ENCODE results near the gene TST. TPM values are rescaled to one million over a fixed set of nuclear protein-coding genes. Genes with fewer than 3 reads are reported as not detected.

The TST gene
- total and polyA plus RNA-seq, 2 of the 8 experiments (the other 6 are each of a cell fraction or from before 2014, with no cell fraction given), result 22.6 to 61.6 TPM

DNA sequence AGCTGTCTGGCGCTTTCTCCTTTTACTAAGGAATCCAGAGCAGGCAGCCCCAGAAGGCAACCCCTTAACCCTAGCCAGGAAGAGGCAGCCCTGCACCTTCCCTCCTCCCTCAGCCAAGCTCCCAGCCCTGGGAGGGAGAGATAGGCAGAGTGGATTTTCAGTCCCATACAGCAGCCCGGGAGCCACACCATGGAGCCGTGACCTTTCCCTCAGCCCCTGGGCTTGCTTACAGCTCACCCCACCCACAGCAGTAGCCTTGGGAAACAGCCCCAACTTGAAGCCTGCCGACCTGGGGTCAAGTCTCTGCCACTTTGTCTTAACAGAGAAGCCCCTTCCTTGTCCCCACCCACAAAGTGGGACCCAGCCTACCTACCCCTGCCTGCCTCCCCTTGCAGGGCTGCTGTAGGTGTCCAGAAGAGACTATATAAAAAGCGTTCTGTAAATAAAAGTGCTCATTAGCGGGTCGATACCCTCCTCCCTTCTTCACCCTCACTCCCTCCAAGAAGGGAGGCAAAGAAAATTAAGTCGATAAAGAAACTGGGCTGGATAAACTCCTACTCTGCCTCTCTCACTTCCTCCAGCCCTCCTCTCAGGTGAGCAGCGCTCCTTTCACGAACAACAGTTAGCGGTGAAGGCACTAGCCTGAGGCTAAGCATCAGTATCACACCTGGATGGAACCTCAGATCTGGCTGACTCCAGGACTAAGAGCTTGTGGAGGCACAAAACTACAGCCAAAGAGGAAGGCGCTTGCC lies 4.2 kb downstream of the TST start:
- Histone ChIP-seq H2BK12ac (ENCODE audit: low read depth, low read length) (no peak overlapping the region), H3K36me3 (ENCODE audit: control insufficient read depth in 2 of 4, insufficient read depth in 4 of 4, low read length in 3 of 4) (peaks cover 0 to 13% (median 1%) of the 10 kb centered on the region in 4 experiments; a peak in 2 of 8 replicates)
- TF ChIP-seq SIN3A (conservative IDR thresholded peaks at IDR 0.05 in 1 of 2, IDR thresholded peaks at IDR 0.05 in 1 of 2; ENCODE audit: low read depth in 1 of 2, low read length in 2 of 2) (no peak), ASH2L (IDR thresholded peaks at IDR 0.05; ENCODE audit: low read length) (no peak), NANOG (IDR thresholded peaks at IDR 0.05; ENCODE audit: insufficient read depth, low read depth, low read length, poor library complexity, severe bottlenecking) (no peak), CBX8 (IDR thresholded peaks at IDR 0.05; ENCODE audit: borderline replicate concordance, low read depth, low read length) (no peak), RAD21 (IDR thresholded peaks at IDR 0.05 in 1 of 2, conservative IDR thresholded peaks at IDR 0.05 in 1 of 2; ENCODE audit: low read depth in 2 of 2, low read length in 2 of 2) (no peak), RNF2 (IDR thresholded peaks at IDR 0.05; ENCODE audit: borderline replicate concordance, low read depth, low read length, missing control alignments, poor library complexity, severe bottlenecking) (no peak), SUZ12 (IDR thresholded peaks at IDR 0.05; ENCODE audit: low read length) (no peak), NRF1 (IDR thresholded peaks at IDR 0.05; ENCODE audit: low read depth, low read length) (no peak), KDM5A (IDR thresholded peaks at IDR 0.05; ENCODE audit: low read length) (no peak)
- TF ChIP-seq, protein P1, sequence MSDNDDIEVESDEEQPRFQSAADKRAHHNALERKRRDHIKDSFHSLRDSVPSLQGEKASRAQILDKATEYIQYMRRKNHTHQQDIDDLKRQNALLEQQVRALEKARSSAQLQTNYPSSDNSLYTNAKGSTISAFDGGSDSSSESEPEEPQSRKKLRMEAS (IDR thresholded peaks at IDR 0.05), result no peak

More for the DNA sequence above, 4.2 kb downstream of the TST start:
- Histone ChIP-seq H3K27ac (ENCODE audit: low read depth, low read length) (no peak overlapping the region), H2BK5ac (ENCODE audit: low read depth, low read length) (no peak overlapping the region), H4K20me1 (replicated peaks in 1 of 2; ENCODE audit: control insufficient read depth in 1 of 2, insufficient read depth in 2 of 2, low read length in 2 of 2) (peaks cover 6 to 27% of the 10 kb centered on the region in 2 experiments), H3K4ac (replicated peaks; ENCODE audit: insufficient read length, low read depth, low read length) (no peak overlapping the region), H3K4me2 (ENCODE audit: insufficient read depth in 1 of 2, low read depth in 2 of 2, low read length in 2 of 2) (no peak overlapping the region), H3K23ac (ENCODE audit: insufficient read length) (no peak overlapping the region), H3K4me1 (replicated peaks in 1 of 4; ENCODE audit: control insufficient read depth in 3 of 4, insufficient read depth in 4 of 4, low read length in 3 of 4) (peaks cover 0 to 17% (median 6%) of the 10 kb centered on the region in 4 experiments; a peak in 6 of 7 replicates), H3K23me2 (ENCODE audit: low read depth, low read length) (peaks cover 9% of the 10 kb centered on the region), H2BK15ac (ENCODE audit: low read length) (no peak overlapping the region), H4K8ac (ENCODE audit: extremely low read depth, insufficient read depth, low read length) (peak overlapping the region; percentile 48), H3K4me3 (ENCODE audit: extremely low read depth in 1 of 4, insufficient read depth in 2 of 4, low read depth in 3 of 4, low read length in 4 of 4) (no peak overlapping the region), H3K79me1 (ENCODE audit: low read depth, low read length) (no peaks in the 10 kb centered on the region; the same call in 1 of the 2 replicates), H3K56ac (replicated peaks; ENCODE audit: insufficient read length, low read depth, low read length) (no peak overlapping the region), H2AK5ac (ENCODE audit: low read depth, low read length) (no peak overlapping the region), H3K14ac (ENCODE audit: insufficient read length) (no peak overlapping the region), H2AFZ (ENCODE audit: low read length) (no peak overlapping the region), H3K18ac (ENCODE audit: extremely low read depth, low read length) (no peak overlapping the region; the same call in 1 of the 2 replicates), H3K9ac (replicated peaks in 1 of 4; ENCODE audit: extremely low read depth in 1 of 4, low read depth in 3 of 4, low read length in 3 of 4) (no peak overlapping the region), H3K9me3 (ENCODE audit: insufficient read depth in 2 of 2, low read depth in 1 of 2, low read length in 1 of 2) (no peaks in the 10 kb centered on the region), H2BK120ac (replicated peaks; ENCODE audit: low read depth, low read length) (no peak overlapping the region), H4K91ac (replicated peaks; ENCODE audit: insufficient read length, low read length) (no peak overlapping the region), H3K79me2 (ENCODE audit: control insufficient read depth in 1 of 2, insufficient read depth in 2 of 2, low read length in 2 of 2) (peaks cover 0 to 10% of the 10 kb centered on the region in 2 experiments; a peak in 2 of 4 replicates), H4K5ac (ENCODE audit: insufficient read length, low read depth, low read length) (no peak overlapping the region), H3K27me3 (replicated peaks in 1 of 4; ENCODE audit: control insufficient read depth in 3 of 4, extremely low read depth in 1 of 4, insufficient read depth in 3 of 4, low read length in 3 of 4) (no peaks in the 10 kb centered on the region), H2BK20ac (ENCODE audit: low read length) (no peak overlapping the region)
- CTCF ChIA-PET (ENCODE audit: partially characterized antibody), result interaction anchor here (0.9 to 1.8 kb wide), 9 partner anchors 15 to 50 kb away, joined by 3 to 5 read pairs (median 3); no protein-coding TSS in a partner anchor
- POLR2A ChIA-PET (ENCODE audit: partially characterized antibody), result interaction anchor here (0.8 to 1.6 kb wide), 7 partner anchors 9 to 44 kb away, joined by 3 to 5 read pairs (median 3); no protein-coding TSS in a partner anchor
- DNase-seq (ENCODE audit: low read depth in 1 of 2, low spot score in 2 of 2), result no peak
- no peak for FAIRE-seq
- WGBS, 2 experiments (ENCODE audit: extremely low coverage in 1 of 2, insufficient coverage in 1 of 2, insufficient read length in 1 of 2, insufficient replicate concordance in 2 of 2, low coverage in 1 of 2, low lambda C conversion rate in 2 of 2, missing lambda C conversion rate in 1 of 2), result 84% methylated on average over 12 of the region's 12 CpGs; no CpG with 5 or more reads in 1 of the 2 experiments

All from H1 (cell line).